Lower lobe of right lung (tissue), 2 donors: Measurements from ENCODE around the gene ACTR1B. TPM values are rescaled to one million over a fixed set of nuclear protein-coding genes. Genes with fewer than 3 reads are reported as not detected.

ENCODE experiments used
- ATAC-seq, 2 donors: fragments of 200-7000 bp; cut with Tn5 transposase; one replicate each; pipeline ENCODE4 v1.9.1; 2020 to 2022; ENCODE audit warnings: mild to moderate bottlenecking in 2 of 2, moderate library complexity in 2 of 2
- DNase-seq: peaks from one replicate; pipeline ENCODE4 v3.0.0-alpha.2; 2020
- H3K27ac ChIP-seq: fragments of 200-600 bp; one replicate; pipeline ENCODE4 v1.8.0; 2022
- H3K27me3 ChIP-seq: fragments of 200-600 bp; one replicate; pipeline ENCODE4 v1.8.0; 2022; ENCODE audit warnings: low read depth
- H3K36me3 ChIP-seq: fragments of 200-600 bp; one replicate; pipeline ENCODE4 v1.8.0; 2022; ENCODE audit warnings: mild to moderate bottlenecking
- H3K4me1 ChIP-seq: fragments of 200-600 bp; one replicate; pipeline ENCODE4 v1.8.0; 2022
- H3K4me3 ChIP-seq: fragments of 200-600 bp; one replicate; pipeline ENCODE4 v1.8.0; 2022; ENCODE audit warnings: mild to moderate bottlenecking
- H3K9me3 ChIP-seq: fragments of 200-600 bp; one replicate; pipeline ENCODE4 v1.8.0; 2022
- intact Hi-C: fragments of 100-400 bp; cut with DNase I; formaldehyde crosslinking; loops from one replicate; pipeline ENCODE4 v1.11.0; 2022
- total RNA-seq: library from RNA; stranded (reverse); fragmentation: NEBNext Ultra II Directional; extraction: Animal tissue kit (Norgen Biotek cat#: 25700); gene quantifications from one replicate; pipeline ENCODE4 v1.2.1, GENCODE V29; 2021
- TF ChIP-seq, protein P1 (sequence below): fragments of 200-600 bp; IDR thresholded peaks from one replicate; pipeline ENCODE4 v1.8.0; 2022; ENCODE audit warnings: antibody characterized with exemption, mild to moderate bottlenecking
- donor health status: DM: no; HTN: yes; CAD: no; lungs with severe emphysema.

The ACTR1B gene
- total RNA-seq, 1 donor from 2014 or later: 56.0 TPM

DNA sequence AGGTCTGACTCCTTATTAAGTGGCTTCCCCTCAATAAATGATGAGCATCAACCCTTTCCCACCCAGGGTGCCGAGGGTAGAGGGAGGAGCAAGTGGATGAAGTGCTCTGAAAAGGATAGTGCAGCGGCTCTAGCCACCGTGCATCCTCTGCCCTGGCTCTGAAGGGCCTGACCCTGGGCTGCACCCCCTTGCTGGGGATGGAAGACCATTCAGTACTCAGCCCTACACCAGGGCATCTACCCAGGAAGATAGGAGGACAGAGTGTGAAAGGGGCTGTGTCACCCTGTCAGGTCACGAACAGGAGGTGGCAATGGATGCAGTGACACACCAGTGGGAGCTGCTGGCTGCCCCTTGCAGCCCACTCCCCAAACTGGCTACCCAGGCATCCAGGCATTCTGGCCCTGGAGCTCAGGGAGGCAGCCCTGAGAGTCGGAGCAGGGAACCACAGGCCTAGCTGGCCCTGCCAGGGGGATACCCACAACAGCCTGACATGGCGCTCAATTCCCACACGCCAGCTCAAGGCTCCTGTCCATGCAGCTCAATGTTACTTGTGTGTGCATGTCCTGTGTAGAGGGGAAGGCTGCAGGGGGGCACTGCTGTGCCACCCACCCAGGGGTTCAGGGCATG, 7.6 kb downstream of the ACTR1B start:
- TF ChIP-seq, protein P1, sequence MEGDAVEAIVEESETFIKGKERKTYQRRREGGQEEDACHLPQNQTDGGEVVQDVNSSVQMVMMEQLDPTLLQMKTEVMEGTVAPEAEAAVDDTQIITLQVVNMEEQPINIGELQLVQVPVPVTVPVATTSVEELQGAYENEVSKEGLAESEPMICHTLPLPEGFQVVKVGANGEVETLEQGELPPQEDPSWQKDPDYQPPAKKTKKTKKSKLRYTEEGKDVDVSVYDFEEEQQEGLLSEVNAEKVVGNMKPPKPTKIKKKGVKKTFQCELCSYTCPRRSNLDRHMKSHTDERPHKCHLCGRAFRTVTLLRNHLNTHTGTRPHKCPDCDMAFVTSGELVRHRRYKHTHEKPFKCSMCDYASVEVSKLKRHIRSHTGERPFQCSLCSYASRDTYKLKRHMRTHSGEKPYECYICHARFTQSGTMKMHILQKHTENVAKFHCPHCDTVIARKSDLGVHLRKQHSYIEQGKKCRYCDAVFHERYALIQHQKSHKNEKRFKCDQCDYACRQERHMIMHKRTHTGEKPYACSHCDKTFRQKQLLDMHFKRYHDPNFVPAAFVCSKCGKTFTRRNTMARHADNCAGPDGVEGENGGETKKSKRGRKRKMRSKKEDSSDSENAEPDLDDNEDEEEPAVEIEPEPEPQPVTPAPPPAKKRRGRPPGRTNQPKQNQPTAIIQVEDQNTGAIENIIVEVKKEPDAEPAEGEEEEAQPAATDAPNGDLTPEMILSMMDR: no peak
- intact Hi-C loops: no loop called here
- DNase-seq: no peak
- H3K36me3 ChIP-seq: peaks cover 50% of the 10 kb centered on the region
- no peaks in the 10 kb centered on the region for H3K27me3 ChIP-seq
- H3K27ac ChIP-seq: no peak overlapping the region
- no peaks in the 10 kb centered on the region for H3K9me3 ChIP-seq
- no peak for ATAC-seq
- H3K4me3 ChIP-seq: no peak overlapping the region
- H3K4me1 ChIP-seq: peaks cover 6% of the 10 kb centered on the region

DNA sequence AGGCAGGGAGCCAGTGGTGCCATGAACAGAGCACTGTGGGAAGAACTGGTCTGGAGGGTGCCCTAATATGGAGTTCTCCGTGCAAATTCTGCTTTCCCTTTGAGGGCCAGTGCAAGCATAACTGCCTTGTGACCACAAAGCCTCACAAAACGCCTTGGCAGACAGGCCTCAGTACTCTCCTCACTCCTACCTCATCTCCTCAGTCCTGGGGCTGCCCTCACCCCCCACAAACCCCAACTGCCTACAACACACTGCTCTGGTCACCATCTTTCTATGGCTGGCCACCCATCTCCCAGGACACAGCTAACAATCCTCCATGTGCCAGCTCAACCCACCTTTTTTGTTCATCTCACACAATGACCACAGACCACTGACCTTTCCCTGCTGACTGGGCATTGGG, 9.1 kb downstream of the ACTR1B start:
- intact Hi-C loops: no loop called here
- no peaks in the 10 kb centered on the region for H3K27me3 ChIP-seq
- TF ChIP-seq, protein P1: no peak
- no peaks in the 10 kb centered on the region for H3K4me1 ChIP-seq
- no peaks in the 10 kb centered on the region for H3K9me3 ChIP-seq
- DNase-seq: no peak
- ATAC-seq: no peak
- H3K27ac ChIP-seq: no peak overlapping the region
- H3K4me3 ChIP-seq: no peak overlapping the region
- H3K36me3 ChIP-seq: peaks cover 54% of the 10 kb centered on the region

DNA sequence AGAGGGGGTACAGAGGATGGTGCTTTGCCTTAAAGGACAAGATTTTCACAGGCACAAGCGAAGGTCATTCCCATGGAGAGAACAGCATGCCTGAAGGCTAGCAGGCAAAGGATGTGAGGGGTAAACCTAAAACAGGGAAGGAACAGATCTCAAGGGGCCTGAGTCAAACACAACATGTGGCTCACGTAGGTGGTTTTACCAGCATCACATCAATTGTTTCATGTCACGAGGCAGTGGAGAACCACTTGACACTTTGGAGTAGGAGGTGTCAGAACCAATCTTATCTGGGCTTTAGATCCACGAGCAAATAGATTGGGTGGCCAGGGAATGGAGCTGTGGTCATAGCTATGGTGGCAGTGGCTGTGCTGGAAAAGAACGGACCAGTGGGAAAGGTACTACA, 9.5 kb downstream of the ACTR1B start:
- Histone ChIP-seq H3K27me3 (no peaks in the 10 kb centered on the region), H3K36me3 (peaks cover 56% of the 10 kb centered on the region), H3K9me3 (no peaks in the 10 kb centered on the region), H3K27ac (no peak overlapping the region), H3K4me1 (no peaks in the 10 kb centered on the region), H3K4me3 (no peak overlapping the region)
- DNase-seq: no peak
- ATAC-seq: no peak
- TF ChIP-seq, protein P1: no peak
- intact Hi-C loops: no loop called here

DNA sequence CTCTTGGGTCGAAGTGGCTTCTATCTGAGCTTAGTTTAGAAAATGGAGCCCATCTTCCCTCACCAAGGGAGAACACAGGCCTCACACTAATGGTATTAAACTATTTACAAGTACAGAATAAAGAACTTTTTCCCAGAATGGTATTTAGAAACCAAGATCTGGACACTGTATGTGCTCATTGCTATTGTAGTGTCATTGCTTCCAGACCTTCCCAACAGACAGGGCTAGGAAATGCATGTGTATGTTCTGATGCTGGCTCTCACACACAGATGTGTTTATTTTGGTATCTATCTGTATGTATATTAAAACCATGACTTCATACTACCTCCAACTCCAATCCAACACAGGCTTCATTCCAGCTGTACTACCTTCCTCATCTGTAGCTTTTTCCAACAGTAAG, 10.0 kb downstream of the ACTR1B start:
- no peak overlapping the region for H3K27ac ChIP-seq
- H3K36me3 ChIP-seq: peaks cover 56% of the 10 kb centered on the region
- no peaks in the 10 kb centered on the region for H3K27me3 ChIP-seq
- intact Hi-C loops: no loop called here
- ATAC-seq (no peak), DNase-seq (no peak)
- TF ChIP-seq, protein P1: no peak
- H3K4me3 ChIP-seq: no peak overlapping the region
- H3K9me3 ChIP-seq: no peaks in the 10 kb centered on the region
- no peaks in the 10 kb centered on the region for H3K4me1 ChIP-seq

DNA sequence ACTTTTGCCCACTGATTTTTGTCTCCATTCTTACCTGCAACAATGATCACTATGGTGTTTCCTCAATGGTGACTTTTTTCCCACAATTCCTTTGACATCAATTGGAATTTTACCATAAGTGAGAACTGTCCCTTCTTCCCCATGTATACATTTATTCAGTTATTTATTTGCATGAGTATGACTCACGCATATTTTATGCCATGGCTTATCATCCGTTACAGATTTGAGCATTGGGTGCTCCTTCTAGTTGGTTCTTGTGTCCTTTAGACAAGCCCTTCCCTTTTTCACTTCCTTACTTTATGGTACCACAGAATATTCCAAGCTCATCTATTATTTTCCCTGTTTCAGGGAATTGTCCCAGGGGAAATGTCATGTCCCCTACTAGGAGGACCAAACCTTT, 10.4 kb downstream of the ACTR1B start:
- no peak overlapping the region for H3K27ac ChIP-seq
- ATAC-seq (no peak), DNase-seq (no peak)
- intact Hi-C loops: no loop called here
- peaks cover 56% of the 10 kb centered on the region for H3K36me3 ChIP-seq
- H3K4me1 ChIP-seq: no peaks in the 10 kb centered on the region
- H3K9me3 ChIP-seq: no peaks in the 10 kb centered on the region
- TF ChIP-seq, protein P1: no peak
- no peak overlapping the region for H3K4me3 ChIP-seq
- H3K27me3 ChIP-seq: no peaks in the 10 kb centered on the region
